Hindlimb muscle (tissue), 1 donor: ENCODE data around the gene DCPS. TPM values are rescaled to one million over a fixed set of nuclear protein-coding genes. Genes with fewer than 3 reads are reported as not detected.
"Not testable (repeated sequence)": the region's sequence is repeated elsewhere in the genome, so short reads cannot be mapped to it uniquely, and the experiment has no call there.

Experiments used
- DNase-seq: peaks from one replicate; pipeline ENCODE4 v3.0.0-alpha.2; 2013
- polyA plus RNA-seq: library from polyadenylated mRNA; unstranded; fragments of 120-200 nt; gene quantifications from one replicate; pipeline ENCODE4 v1.2.1, GENCODE V29; 2013; ENCODE audit not compliant: insufficient read length

DCPS gene
- polyA plus RNA-seq, 1 donor = 21.6 TPM

GRCh38 chr11:126385991-126386728 is 82.3 kb downstream of the DCPS start:
- no peak for DNase-seq

DNA sequence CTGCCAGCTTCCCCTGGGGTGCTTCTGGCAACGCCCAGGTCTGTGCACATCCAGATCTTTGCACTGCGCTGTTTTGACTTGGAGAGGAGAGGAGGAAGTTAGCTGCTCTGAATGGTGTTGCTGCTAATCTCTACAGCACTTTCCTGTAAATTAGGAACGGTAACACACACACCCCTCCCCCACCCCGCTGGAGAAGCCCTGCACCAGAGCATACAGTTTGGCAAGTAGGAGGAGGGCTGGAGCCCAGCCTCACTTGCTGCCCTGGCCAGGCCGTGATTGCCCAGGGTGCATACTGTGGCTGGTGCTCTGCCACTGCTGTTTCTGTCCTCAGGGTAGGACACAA is 82.8 kb downstream of the DCPS start:
- DNase-seq = not testable (repeated sequence)

DNA sequence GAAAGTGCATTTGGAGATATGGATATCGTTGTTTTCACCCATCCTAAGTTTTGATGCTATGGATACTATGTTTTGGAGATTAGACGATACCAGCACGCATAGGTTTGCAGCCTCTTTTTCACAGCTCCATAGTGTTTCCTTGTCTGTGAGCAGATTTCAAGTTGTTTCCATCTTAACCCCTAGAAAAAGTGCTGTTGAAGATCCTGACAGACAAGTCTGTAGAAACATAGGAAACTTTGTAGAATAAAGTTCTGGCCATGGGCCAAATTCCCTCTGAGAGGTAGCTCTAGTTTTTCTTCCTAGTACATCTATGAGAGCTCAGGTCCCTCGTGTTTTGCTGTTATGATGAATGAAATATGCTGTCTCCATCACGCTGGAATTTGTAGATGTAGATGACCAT is 84.0 kb downstream of the DCPS start:
- DNase-seq = no peak

GRCh38 chr11:126390272-126390867 is 86.5 kb downstream of the DCPS start:
- DNase-seq = no peak

DNA sequence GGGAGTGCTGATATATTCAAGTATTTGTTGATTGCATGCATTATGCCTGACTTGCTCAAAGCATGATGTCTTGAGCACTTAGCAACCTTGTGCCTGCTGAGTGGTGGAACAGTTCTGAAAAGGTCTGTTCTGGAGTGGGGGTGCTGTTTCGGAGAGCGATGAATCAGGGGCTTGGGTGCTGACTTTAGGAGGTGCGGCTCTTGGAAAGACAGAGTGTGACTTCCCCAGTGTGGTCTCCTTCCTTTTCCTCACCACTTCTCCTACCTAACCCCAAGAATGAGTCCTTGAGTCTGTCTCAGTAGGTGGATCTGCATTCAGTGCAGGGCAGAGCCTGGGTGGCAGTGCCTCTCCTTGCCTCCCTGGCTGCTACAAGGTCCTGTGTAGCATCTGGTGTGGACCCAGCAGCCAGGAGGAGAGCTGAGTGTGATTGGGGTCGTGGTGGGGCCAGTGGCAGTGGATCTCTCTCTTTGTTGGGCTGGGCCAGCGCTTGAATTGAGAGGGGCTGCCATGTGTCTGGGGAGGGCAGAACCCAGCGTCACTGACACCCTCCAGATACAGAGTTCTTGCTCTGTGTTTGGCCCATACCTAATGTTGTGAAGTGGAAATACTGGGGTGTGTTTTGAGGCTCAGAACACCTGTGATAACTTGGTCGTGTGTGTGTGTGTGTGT is 87.6 kb downstream of the DCPS start:
- DNase-seq = no peak

DNA sequence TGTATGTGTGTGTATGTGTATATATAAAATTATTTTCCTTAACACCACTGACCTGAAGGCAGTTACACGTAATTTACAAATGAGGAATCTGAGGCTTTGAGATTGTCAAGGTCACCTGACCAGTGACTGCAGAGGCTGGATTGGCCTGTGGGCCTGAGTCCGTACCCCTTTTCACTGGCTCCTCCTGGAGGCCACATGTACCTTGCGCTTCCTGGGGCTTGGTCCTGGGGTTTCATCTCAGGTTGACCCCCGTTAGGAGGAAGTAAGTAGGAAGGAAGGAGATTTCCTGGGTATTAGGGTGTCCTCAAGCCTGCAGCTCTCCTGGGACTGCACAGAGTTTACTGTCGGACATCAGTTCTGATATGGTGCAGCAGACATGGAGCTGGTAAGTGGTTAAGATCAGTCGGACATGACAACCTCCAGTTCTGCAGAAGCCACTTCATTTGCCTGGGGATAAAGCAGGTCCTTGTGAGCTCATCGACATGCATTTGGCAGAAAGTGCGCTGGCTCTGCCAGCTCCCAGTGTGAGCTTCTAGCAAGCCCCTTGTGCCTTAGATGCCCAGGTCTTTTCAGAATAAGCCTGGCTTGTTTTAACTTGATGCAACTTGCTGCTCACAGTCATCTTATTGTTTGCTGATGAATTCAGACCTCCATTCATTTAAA is 88.2 kb downstream of the DCPS start:
- no peak for DNase-seq

- peak; percentile 41 for DNase-seq
Measured at GRCh38 chr11:126392633-126393013, 88.8 kb downstream of the DCPS start.

DNA sequence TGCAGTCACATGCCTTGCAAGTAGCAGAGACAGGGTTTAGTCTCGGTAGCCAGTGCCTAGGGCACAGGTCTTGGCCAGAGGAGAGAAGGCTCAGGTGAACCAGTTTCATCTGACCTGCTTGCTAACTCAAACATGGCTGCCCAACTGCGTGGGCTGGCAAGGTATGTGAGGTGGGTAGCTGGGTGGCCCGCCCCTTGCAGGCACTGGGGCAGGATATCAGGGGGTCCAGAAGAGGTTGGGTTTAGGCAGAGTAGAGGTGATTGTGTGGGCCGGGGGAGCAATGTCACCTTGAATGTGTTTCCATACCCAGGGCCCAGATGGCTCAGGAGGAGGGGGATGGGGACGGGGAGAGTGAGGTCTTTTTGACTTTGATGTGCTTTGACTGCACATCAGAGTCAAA is 89.3 kb downstream of the DCPS start:
- DNase-seq = no peak

DNA sequence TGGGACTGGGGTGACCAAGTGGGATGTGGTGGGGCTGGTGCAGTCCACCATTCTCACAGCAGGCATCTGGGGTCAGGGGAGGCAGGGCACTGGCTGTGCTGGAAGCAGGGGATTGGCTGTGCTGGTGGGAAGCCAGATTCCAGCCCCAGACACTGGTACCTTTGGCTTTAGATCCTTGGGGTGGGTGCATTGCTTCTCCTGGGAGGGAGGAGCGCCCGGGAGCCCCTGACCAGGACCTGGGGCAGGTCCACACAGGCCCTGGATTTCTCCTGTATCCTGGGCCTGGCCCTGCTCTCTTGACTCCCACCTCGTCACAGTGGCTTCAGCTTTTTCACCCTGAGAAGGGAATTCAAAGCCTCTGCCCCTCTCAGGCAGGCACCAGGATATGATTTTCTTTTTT is 90.2 kb downstream of the DCPS start:
- DNase-seq = no peak

DNA sequence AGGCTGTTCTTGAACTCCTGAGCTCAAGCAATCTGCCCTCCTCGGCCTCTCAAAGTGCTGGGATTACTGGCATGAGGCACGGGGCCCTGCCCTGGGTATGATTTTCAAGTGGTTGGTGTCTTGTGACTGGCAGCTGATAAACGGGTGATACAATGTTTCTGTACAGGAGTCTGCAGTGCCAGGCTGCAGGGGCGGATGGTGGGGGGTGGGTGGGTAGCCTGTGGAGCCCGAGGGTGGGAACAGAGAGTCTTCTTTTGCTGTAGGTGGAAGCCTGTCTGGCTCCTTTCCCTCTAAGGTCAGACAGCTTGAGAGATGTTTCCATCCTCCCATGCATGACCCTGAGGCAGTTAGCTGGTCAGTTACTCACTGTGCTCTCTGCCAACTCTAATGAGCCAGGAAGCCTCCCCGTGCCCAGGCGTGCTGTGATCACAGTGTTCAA is 90.8 kb downstream of the DCPS start:
- not testable (repeated sequence) for DNase-seq

Other genes starting within 250 kb of the DCPS start
- gene CDON, start 241.2 kb upstream of the DCPS start, polyA plus RNA-seq = 19.4 TPM
- 50.6 TPM for gene RPUSD4, start 92.4 kb upstream of the DCPS start, polyA plus RNA-seq
- gene FAM118B, start 92.3 kb upstream of the DCPS start, polyA plus RNA-seq = 17.5 TPM
- gene SRPRA, start 35.2 kb upstream of the DCPS start, polyA plus RNA-seq = 58.4 TPM
- gene FOXRED1, start 34.9 kb upstream of the DCPS start, polyA plus RNA-seq = 27.1 TPM
- 10.6 TPM for gene TIRAP, start 21.0 kb upstream of the DCPS start, polyA plus RNA-seq
- 30.7 TPM for gene ST3GAL4, start 51.6 kb downstream of the DCPS start, polyA plus RNA-seq